NCI-H2029 (cell line): ENCODE results near the gene RNF125.
"Not testable (repeated sequence)": the region's sequence is repeated elsewhere in the genome, so short reads cannot be mapped to it uniquely, and the experiment has no call there.

Experiments used
- DNase-seq: peaks from one replicate; lab custom pipeline; 2025; lab: John Stamatoyannopoulos, UW

The RNF125 gene

DNA sequence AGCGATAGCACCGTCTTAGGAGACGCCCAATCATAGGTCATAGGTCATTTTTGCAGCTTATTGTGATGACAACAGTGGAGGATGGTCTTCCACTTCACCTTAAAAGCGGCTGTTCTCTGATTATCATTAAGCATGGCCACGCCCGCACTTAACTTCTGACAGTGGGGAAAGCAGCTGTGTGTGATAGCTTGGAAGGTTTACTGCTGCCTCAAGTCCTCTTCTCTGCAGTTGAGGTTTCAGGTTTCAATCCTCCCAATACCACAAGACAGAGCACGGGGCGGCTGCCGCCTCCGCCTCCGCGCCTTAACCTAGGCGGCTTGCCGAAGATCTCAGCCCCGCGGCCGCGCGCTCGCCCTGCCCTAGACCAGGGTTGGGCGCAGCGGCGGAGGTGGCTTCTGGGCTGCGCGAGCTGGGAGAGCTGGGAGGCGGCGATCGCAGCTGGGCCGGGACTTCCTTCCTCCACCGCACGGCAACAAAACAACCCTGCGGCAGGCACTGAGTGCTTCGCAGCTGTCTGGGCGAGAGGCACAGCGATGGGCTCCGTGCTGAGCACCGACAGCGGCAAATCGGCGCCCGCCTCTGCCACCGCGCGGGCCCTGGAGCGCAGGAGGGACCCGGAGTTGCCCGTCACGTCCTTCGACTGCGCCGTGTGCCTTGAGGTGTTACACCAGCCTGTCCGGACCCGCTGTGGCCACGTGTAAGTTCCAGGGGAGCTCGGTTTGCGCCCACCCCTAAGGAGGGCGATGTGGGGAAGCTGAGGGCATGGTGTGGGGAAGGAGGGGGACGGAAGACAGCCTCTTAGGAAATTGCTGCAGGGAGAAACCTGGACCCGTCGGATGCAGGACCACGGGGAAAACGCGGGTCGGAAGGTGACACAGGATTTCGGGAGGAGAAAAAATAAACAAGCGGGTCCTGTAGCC lies at the start of gene RNF125:
TSS of gene RNF125 (plus strand) at position 495 of the 920 bp plus-strand sequence. CDS start at position 534, 39 bp downstream.
- DNase-seq, result peak; percentile 78

DNA sequence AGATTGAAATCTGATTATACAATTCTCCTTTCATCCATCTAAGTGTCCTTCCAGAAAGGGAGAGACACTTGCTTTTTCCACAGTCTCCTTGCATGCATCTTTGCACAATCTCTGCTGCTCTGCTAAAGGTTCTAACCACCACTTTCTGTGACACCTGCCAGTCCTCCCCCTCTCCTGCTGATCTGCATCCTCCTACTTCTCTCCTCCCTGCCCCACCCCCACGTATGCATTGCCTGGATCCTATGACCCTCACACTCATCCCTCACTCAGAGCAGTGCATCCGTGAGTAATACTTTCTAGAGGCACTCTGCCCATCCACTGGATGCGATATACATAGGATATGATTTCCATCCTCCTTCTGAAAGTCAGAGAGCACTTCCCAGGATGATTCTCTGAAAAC lies 48.0 kb upstream of the RNF125 start:
- no peak for DNase-seq

DNA sequence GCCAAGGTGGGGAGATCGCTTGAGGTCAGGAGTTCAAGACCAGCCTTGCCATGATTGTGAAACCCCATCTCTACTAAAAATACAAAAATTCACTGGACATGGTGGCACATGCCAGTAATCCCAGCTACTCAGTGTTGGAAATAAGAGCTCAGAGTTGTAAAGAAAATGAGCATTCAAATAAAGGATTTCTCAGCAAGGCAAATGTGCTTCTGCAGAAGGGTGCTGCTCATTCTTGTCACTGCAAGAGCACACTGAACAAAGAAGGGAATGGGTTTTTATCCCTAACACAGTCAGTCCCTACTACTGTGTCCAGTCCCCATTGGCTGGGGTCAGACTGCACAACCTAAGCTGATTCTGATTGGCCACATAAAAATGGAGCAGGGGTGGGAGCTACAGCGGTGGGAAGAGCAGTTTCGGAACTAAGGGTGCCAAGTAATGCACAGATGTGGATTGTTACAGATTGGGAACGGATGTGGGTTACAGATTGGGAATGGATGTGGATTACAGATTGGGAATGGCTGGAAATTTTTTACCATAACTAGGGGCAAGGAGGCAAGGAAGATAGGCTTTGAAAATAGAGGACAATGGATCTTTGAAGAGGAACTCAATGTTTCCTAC lies 44.6 kb upstream of the RNF125 start:
- no peak for DNase-seq

DNA sequence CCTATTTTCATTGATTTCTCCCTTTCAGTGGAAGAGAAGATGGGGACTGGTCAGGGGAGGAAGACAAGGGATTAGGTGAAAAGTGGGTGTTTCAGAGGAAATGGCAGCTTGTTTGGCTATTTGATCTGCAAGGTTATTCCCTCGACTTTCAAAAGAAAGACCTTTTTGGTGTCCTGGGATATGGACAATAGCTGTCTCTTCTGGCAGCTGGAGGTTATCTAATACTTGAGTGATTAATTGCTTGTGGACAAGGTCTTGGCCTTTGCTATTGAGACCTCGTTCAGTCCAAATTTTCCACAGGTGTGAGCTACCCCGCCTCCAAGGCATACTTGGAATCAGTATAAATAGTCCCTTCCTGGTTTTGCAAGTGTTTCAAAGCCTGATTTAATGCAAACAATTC lies 42.4 kb upstream of the RNF125 start:
- DNase-seq, result no peak

DNA sequence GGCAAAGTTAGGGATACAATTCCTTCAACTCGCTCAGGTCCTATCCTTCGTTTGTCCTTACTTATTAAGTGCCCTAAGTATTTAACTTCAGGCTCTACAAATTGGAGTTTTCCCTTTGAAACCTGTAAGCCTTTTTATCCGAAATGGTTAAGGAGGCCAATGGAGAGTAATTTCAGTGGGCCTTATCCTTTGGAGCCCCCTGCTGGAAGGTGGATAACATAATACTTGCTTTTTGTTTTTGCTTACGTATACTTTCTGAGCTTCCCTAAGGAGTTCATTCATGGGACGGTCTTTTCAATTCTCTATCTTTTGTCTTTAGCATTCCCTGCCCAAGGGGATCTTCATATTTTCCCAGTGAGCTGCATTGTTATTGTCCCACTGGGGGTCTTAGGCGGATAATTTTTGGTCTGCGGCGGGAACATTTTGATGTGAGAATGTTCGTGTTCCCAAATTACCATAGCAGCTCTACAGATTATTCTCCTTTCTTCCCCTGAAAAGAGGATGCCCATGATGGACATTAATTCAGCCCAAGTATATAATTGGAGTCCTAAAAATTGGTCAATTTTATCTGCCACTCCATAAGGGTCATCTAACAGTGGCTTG lies 41.3 kb upstream of the RNF125 start:
- DNase-seq, result no peak

DNA sequence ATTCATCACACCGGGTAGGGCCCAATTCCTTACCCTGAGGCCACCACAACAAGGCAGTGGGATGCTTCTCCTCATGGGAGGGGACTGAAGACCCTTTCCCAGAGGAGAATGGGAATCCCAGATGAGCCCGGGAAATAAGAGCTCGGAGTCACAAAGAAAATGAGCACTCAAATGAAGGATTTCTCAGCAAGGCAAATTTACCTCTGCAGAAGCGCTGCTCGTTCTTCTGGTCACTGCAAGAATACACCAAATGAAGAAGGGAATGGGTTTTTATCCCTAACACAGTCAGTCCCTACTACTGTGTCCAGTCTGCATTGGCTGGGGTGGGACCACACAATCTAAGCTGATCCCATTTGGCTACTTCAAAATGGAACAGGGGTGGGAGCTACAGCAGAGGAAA lies 40.0 kb upstream of the RNF125 start:
- DNase-seq, result no peak

DNA sequence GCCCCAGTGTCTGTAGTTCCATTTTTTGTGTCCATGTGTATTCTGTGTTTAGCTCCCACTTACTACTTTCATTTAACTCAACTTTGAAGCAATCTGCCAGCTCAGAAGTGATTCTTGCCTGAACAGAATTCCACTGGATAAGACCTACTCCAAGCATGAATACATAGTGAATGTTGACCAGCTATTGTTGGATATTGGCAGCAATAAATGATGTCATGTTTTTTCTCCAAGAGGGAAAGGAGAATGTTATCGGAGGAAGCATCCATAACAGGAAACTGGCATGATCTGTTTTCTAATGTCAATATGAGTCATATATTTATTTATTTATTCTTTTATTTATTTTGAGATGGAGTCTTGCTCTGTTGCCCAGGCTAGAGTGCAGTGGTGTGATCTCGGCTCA lies 38.9 kb upstream of the RNF125 start:
- DNase-seq, result no peak

DNA sequence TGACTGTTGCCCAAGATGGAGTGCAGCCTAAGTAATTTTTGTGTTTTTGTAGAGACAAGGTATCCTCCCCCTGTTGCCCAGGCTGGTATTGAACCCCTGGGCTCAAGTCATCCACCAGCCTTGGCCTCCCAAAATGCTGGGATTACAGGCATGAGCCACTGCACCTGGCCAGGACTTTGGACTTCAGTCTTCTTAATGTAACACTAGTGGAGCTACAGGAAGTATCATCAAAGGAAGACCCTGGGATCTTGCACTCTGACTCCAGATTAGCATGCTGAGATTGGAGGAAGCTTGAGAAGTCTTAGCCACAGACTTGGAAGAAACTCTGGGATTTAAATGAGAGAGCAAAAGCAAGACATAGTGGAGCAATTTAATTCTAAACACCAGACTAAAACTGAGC lies 37.8 kb upstream of the RNF125 start:
- DNase-seq, result no peak

DNA sequence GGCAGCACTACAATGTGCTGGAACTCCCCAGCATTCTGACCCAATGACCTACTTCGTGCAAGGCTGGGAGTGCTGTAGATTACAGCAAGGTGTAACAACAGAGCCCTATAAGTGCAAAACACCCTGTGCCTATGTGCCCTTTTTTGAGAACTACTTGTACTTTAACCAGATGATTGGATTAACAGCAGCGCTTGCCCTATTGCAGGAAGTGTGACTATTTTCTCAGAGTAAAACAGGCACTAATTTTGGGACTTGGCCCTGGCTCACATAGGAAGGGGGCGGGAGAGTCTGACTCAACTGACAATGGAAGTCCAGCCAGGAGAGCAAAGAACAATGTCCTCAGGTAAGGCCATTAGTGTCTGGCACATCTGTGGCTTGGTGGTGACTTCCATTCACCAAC lies 35.6 kb upstream of the RNF125 start:
- no peak for DNase-seq

DNA sequence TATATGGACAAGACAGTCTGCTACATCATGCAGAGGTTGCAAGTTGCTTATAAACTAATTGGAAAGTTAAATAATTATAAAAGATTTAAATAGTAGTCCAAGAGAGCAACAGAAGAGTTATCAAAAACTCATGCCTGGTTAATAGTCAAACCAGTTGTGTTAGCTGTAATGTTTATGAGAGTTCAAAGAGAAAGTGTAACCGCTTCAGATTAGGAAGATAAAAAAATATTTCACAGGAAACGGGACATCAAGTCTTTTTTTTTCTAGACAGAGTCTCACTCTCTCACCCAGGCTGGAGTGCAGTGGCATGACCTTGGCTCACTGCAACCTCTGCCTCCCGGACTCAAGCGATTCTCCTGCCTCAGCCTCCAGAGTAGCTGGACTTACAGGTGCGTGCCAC lies 34.6 kb upstream of the RNF125 start:
- no peak for DNase-seq

DNA sequence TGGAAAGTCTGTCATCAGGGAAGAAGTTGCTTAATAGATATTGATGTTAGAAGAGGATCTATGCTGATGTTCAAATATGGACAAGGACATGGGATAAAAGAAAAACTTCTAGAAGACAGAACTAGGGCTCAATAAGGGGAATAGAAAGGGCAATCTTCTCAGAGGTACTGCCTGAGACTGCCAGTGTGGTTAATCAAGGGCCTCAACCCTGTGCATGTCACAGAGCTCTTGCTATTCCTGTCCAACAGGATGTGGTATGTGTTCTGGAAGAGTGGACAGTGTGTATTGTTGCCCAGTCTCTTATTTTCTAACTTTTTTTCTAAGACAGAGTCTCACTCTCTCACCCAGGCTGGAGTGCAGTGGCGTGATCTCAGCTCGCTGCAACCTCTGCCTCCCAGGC lies 27.8 kb upstream of the RNF125 start:
- no peak for DNase-seq

DNA sequence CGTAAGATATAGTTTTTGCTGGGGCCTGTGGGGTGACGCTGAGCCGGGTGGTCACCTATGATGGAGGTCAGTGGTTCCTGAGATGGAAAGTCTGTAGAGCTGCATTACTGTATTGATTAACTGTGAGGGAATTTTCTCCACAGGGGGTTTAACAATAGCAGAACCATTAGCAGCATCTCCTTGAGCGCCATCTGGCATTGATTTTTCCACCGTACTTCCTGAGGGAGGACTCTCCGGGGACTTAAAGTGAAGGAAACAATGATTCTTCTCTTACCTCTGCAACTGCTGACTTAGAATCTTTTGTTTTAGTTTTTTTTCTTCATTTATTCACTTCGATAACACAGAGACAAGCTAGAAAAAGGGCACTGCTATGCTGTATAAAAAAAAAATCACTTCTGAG lies 22.6 kb upstream of the RNF125 start:
- DNase-seq, result no peak

DNA sequence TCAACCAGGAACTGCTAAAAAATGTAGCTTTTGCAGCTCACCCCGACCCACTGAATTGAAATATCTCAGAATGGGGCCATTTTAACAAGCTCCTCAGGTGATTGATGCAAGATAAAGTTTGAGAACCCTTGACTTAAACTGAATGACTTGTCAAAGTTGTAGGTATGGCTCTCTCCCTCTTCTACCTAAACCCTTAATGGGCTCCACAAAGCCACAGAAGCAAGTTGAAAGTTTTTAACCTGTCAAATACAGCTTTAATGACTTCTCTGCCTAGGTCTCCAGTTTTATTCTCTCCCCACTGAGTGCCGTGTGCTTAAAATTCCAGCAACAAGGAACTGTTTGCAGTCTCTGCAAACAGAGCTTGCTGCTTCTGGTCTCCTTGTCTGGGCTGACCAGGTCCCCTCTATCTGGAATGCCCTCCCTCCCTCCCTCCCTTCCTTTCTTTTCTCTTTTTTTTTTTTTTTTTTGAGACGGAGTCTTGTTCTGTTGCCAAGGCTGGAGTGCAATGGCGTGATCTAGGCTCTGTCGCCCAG lies 19.7 kb upstream of the RNF125 start:
- DNase-seq, result no peak

DNA sequence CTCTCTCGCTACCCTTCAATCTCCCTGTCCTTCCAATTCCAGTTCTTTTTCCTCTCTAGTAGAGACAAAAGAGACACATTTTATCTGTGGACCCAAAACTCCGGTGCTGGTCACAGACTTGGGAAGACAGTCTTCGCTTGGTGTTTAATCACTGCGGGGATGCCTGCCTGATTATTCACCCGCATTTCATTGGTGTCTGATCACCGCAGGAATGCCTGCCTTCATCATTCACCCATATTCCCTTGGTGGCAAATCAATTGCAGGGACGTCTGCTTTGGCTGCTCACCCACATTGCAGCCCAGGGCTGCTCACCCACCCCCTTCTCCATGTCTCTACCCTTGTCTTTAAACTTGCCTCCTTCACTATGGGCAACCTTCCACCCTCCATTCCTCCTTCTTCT lies 17.5 kb upstream of the RNF125 start:
- DNase-seq, result not testable (repeated sequence)

DNA sequence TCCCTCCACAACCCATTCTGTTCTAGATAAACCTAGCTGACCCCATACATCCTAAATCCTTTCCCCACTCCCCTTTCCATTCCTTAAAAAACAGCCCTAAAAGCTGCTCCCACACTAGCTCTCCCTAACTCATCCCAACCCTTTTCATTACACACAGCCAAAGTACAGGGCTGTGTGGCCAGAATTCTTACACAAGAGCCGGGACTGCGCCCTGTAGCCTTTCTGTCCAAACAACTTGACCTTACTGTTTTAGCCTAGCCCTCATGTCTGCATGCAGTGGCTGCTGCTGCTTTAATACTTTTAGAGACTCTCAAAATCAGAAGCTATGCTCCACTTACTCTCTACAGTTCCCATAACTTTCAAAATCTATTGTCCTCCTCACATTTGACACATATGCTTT lies 14.8 kb upstream of the RNF125 start:
- not testable (repeated sequence) for DNase-seq

DNA sequence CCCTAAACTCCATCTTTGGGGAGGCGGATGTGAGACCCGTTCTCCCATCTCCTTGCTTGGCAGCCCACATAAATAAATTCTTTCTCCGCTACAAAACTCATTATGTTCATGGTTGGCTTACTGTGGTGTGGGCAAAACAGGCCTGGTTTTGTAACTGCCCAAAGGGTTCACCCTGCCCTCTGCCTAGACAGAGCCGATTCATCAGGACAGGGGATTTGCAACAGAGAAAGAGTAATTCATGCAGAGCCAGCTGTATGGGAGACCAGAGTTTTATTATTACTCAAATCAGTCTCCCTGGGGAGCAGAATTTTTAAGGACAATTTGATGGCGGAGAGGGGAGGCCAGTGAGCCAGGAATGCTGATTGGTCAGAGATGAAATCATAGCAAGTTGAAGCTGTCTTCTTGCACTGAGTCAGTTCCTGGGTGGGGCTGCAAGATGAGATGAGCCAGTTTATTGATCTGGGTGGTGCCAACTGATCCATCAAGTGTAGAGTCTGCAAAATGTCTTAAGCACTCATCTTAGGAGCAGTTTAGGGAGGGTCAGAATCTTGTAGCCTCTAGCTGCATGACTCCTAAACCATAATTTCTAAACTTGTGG lies 8.4 kb upstream of the RNF125 start:
- DNase-seq, result no peak

DNA sequence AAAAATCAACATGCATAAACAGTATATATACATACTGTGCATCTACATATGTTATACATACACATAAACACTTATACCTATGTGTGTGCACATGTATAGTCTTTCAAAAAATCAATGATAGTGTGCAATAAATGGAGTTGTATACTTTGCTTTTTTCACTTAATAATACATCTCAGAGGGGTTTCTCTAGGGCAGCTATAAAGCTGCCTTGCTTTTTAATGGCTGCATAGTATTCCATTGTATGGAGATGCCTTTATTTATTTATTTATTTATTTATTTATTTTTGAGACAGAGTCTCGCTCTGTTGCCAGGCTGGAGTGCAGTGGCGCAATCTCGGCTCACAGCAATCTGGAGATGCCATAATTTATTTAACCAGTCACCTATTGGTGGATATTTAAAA lies 7.4 kb upstream of the RNF125 start:
- no peak for DNase-seq

DNA sequence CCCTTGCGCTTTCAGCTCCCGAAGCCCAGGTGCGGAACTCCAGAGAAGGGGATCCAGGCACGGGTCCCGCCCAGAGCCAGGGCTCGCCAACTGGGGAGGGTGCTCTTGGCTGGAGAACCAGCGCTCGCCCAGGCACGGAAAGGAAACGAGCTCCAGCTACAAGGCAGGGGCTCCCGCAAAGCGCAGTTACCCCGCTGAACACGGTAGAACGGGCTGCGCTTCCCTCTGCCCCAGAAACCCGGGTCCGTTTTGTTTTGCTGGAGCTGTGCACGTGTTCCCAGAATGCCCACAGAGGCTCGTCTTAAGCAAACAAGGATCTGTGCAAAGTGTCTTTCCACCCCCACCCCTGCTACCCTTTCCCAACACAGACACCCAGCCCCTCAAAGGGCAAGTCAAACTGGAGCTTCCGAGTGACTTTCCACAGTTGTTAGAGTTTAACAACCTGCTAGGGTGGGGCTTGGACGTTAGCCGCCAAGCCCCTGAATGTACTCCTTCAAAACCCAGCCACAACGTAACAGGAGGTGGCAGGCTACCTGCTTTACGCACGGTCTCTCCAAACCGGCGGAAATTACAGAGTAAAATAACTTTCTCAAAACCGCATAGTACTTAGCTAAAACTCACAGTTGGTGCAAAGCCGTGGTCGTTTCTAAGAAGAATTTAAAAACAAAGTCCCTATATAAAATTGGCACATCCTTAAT lies 775 bp downstream of the RNF125 start:
- peak; percentile 12 for DNase-seq

DNA sequence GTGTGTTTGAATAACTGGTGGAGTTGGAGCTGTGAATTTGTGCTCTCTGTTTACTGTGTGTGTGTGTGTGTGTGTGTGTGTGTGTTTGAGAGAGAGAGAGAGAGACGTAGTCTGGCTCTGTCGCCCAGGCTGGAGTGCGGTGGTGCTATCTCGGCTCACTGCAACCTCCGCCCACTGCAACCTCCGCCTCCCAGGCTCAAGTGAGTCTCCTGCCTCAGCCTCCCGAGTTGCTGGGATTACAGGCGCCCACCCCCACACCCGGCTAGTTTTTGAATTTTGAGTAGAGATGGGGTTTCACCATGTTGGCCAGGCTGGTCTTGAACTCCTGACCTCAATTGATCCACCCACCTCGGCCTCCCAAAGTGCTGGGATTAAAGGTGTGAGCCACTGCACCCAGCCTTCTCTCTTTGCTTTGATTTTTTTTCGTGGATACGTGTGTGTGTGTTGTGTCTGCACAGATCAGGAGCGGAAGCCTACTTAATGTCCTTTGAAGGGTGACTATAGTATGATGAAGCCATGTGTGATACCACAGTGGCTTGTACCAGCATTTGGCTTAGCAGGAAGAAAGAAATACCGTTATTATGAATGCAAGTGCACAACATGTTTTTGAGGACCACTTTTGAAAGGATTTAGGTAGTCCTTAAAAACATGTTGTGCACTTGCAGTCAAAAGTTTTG lies 1.5 kb downstream of the RNF125 start:
- peak; percentile 12 for DNase-seq

DNA sequence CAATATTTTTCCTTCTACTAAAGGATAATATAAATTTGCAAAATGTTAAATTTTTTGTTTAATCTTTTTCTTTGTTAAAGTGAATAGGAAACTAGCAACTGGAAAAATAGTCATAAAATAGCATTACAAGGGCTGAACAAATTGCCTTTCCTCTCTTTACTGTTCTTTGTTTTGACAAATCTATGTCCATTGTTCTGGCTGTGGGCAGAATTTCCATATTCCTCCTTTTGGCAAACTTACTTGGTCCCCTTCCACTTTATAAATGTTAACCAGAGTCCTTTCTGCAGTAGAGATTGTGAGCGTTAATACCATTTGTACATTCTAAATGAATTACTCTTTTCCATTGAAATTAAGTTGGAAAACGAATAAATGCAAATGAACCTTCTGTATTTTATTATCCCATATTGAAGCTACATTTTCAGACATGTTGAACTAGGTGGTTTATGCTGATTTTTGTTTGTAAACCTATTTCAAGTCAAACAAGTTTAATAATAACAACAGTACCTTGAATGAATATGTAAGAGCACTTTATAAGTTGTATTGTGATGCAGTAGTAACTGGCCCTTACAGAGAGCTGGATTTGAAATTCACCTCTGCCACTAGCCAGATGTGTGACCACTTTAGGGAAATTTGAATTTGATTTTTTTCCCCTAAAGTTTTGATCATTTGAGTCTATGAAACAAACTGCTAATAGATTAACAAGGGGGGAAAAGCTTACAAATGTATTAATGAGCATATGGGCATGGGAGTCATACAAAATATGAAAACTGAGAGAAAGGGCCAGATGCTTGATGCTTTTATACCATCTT lies 3.3 kb downstream of the RNF125 start:
- no peak for DNase-seq
